ENCODE results near the gene TWNK. TPM values are rescaled to one million over a fixed set of nuclear protein-coding genes. Genes with fewer than 3 reads are reported as not detected.

TWNK gene
- polyA plus RNA-seq, 3 donors: 16.3 to 18.6 (median 18.0) TPM

DNA sequence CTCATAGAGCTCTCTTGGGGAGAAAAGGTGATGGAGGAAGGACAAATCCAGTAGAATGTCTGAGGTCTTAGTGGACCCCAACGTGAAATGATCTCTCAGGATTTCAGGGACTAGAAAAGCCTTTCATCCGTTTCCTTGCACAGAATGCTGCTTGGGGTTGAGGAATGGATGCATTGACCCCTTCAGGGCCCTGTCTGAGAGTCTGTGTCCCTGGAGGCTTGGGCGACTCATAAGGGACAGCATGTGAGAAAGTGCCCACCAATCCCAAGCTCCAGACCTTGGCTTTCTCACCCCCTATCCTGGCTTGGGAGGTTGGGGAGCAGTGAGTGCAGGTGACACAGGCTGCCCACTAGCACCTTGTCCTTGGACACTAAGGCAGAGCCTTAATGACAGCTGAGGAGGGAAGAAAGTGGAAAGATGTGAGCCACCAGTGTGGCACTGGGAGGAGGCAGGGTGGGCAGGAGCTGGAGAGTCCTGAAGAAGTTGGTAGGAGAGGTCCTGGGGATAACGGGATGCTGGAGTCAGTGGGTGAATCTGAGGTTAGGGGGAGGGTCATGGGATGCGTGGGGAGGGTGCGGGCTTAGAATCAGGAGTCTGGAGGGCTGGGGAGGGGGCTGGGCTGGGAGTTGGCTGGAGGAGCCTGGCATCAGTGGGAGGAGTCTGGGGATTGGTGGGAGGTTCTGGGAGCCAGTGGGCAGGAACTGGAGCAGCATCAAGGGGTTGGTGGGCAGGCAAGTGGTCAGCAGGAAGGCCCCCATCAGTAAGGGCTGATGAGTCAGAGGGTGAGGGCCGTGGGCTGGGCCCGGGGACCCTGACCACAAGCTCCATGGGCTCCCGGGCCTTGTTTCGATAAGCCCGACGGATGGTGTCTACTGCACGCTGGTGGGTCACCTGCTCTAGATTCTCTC lies 20.8 kb downstream of the TWNK start:
- no peak for DNase-seq (ENCODE audit: low read depth in 3 of 3, low spot score in 2 of 3)

GRCh38 chr10:101008823-101009423 lies 21.6 kb downstream of the TWNK start:
- DNase-seq (ENCODE audit: low read depth in 3 of 3, low spot score in 2 of 3): no peak

- DNase-seq (ENCODE audit: low read depth in 3 of 3, low spot score in 2 of 3): no peak
These were observed 23.0 kb downstream of the TWNK start for GRCh38 chr10:101010329-101010728.

DNA sequence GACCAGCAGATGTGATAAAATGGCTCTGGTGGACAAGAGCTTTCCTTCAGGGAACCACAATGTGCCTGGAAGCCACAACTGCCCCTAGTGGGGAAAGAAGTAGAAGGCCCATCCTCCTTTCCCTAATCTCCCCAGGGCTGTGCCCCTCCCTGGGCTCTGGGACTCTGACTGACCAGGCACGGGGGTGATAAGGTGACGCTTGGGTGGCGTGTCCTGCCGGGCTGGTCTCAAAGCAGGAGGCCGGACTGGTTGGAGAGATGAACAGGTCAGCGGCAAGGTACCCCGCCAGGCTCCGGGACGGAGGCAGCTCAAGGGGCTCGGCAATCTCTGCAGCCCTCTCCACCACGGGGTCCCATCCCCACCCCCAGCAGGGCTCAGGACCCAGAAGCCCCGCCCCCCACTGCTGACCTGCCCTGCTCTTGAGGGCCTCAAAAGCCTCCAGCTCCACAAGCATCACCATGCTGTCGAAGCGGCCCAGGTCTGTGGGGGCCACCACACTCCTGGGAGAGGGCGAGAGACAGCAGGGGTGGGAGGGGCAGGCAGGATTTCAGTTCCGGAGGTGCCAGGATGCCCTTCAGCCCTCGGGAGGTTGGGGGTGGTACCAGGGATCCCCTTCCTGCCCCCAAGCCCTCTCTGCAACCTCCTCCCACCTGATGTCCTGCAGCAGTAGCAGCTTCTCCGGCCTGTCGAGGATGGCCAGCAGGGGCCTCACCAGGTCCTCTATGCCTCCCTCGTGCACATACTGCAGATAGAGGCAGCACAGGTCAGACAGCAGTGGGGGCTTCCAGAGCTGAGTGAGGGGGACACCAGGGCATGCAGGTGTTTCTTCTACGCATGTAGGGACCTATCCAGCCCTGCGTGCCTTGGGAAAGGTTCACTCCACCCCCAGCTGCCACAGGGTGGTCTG lies 24.4 kb downstream of the TWNK start:
- DNase-seq (ENCODE audit: low read depth in 3 of 3, low spot score in 2 of 3): no peak

DNA sequence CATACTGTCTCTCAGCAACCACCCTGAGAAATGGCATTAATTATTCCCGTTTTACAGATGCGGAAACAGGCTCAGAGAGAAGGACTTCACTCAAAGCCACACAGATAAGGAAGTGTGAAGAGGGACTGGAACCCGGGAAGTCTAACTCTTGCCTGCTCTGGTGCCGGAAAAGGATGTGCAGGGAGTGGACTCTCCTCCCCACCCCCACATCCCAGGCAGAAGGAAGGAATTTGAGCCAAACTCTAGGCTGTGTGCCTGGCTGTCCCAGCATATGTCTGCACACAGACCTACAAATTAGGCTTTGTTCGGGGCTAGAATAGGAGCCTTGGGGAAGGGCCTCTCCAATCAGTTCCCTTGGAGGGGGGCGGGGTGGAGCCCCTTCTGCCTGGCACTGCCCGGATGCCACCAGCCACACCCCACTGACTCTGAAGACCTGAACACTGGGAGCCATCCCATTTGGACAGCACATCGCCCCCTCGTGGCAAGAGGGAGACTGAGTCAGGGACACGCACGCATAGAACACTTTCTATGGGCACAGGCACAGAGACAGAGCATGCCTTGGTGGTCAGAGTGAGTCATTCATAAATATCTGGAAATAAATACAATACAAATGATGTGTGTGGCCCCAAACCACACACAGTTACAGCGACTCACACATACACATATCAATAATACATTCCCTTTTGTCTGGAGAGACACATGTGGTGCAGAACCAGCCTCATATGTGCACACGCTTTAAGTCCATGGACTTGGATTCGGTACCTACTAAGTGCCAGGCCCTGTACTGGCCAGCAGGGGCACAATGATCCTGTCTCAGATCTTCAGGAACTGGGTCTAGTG lies 25.4 kb downstream of the TWNK start:
- DNase-seq (ENCODE audit: low read depth in 3 of 3, low spot score in 2 of 3): peak in 1 of 3 donors; percentile 79

DNA sequence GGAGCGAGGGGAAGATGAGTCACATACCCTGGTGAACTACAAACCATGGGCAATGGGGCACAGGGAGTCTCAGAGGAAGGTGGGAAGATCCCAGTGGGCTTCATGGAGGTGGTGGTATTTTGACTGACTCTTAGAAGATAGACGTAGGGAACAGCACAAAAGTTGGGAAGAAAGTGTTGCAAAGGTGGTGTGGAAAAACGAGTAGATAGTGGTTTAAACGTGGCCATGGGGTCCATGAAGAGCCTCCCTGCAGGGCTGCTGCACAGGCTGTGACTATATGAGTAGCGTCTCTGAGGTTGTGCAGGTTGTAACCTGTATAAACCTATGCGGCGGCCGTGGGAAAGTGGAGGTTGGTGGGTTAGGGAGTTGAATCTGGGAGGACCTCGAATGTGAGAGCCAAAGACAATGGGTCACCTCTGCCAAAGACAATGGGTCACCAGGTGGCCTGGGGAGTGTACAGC lies 26.1 kb downstream of the TWNK start:
- no peak for DNase-seq (ENCODE audit: low read depth in 3 of 3, low spot score in 2 of 3)

DNA sequence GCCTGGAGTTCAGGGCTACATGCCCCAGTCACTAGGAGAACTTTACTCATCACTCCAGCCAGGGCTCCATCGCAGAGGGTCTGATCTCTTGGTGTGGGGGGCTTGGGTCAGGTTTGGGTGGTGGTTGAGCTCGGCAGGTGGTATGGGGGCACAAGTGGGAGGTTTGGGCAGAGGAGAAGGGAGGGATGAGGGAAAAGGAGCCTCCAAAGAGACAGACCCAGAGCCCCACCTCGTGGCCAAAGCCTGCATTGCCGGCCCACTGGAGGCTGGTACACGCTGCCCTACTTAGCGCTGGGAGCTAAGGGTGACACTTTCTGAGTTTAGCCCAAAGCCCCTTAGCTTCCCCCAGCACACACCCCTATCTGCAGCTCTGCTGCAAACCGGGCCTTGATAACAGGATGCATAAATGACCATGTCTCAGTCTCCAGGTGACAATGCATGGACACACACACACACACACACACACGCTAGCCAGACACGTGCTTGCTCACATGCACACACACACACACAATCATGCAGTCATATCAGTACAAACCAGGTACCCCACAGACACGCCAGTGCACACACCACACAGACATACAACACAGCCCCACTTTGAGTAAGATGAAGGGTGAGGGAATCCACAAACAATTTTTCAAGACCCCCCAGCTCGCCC lies 27.0 kb downstream of the TWNK start:
- no peak for DNase-seq (ENCODE audit: low read depth in 3 of 3, low spot score in 2 of 3)

- no peak for DNase-seq (ENCODE audit: low read depth in 3 of 3, low spot score in 2 of 3)
These were observed 27.7 kb downstream of the TWNK start for GRCh38 chr10:101014966-101015581.

DNA sequence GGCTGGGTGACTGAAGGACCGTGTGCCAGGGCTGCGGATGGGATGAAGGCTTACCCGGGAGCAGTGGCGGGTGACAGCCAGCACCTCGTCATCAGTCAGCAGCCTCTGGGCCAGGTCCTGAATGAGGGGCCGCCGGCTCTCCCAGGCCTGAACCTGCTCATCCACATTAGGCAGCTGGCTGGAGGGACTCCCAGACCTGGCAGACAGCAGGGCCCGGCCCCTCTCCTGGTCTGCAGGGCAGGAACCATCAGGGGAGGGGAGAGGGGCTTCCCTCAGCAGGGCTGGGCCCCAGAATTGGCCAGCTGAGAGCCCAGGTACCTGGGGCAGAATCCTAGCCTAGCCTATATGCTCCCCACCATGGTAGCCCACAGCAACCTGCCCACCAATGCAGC lies 28.2 kb downstream of the TWNK start:
- no peak for DNase-seq (ENCODE audit: low read depth in 3 of 3, low spot score in 2 of 3)

DNA sequence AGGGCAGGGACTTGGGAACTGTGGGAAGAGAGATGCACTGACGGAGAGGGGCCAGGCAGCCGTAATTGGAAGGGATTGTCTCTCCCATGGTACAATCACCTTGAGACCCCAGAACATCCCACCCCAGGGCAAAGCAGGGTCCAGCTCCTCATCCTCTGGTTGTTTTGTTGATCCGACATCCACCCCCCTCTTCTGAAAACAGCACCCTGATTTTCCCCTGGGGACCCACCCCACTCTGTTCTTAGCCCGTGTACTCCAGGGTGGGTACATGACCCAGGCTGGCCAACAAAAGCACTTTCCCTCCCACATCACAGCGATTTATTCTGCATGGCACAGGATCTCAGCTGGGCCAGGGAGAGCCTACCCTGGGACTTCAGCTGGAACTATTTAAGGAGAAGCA lies 29.5 kb downstream of the TWNK start:
- no peak for DNase-seq (ENCODE audit: low read depth in 3 of 3, low spot score in 2 of 3)

GRCh38 chr10:101018118-101018599 lies 30.8 kb downstream of the TWNK start:
- no peak for DNase-seq (ENCODE audit: low read depth in 3 of 3, low spot score in 2 of 3)

- DNase-seq (ENCODE audit: low read depth in 3 of 3, low spot score in 2 of 3): no peak
These were observed 31.5 kb downstream of the TWNK start for GRCh38 chr10:101018600-101019439.

DNA sequence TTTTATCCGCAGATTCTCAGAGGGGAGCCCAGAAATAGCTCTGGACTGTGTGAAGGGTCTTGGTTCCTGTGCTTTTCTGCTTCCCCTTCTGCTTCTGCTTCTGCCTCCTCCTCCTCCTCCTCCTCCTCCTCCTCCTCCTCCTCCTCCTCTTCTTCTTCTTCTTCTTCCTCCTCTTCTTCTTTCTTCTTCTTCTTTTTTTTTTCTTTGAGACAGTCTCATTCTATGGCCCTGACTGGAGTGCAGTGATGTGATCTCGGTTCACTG lies 32.0 kb downstream of the TWNK start:
- no peak for DNase-seq (ENCODE audit: low read depth in 3 of 3, low spot score in 2 of 3)

- no peak for DNase-seq (ENCODE audit: low read depth in 3 of 3, low spot score in 2 of 3)
These were observed 33.2 kb downstream of the TWNK start for GRCh38 chr10:101020427-101021075.

DNA sequence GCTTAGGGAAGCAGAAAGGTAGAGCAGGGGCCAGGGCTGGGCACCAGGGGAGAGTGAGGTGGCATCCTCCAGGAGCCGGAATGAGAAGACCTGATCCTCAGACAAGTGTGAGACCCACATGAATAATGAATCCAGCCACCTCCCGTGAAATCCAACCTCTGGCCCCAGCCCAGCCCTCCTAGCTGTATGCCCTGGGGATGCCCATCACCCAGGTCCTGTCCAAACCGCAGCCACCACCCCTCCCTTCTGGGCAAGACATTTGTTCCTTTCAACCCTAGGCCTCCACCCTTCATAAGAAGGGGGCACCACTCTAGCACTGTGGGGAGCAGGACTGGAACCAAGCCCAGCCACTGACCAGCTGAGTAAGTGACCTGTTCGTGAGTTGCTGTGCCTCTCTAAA lies 33.9 kb downstream of the TWNK start:
- DNase-seq (ENCODE audit: low read depth in 3 of 3, low spot score in 2 of 3): no peak

DNA sequence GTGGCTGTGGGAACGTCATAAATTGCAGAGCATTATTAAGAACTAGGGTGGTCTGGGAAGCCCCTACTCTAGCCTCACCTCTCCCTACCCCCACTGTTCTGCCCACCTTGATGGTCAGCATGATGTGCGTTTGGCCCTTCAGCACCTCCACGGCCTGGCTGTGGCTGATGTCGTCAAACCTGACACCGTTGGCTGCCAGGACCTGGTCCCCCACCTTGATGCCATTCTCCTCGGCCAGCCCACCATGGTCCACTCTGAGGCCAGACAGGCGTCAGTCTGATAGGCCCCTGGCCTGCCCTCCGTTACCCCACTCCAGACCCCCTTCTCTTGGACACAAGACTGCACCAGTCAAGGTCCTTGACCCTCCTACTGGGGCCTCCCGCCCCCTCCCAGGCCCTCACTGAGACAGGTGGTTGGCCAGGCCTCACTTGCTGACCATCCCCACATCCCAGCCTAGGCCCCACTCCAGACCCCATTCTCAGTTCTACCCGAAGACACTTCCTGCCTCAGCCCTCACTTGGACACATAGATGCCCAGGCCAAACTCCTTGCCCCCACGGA lies 34.4 kb downstream of the TWNK start:
- no peak for DNase-seq (ENCODE audit: low read depth in 3 of 3, low spot score in 2 of 3)

DNA sequence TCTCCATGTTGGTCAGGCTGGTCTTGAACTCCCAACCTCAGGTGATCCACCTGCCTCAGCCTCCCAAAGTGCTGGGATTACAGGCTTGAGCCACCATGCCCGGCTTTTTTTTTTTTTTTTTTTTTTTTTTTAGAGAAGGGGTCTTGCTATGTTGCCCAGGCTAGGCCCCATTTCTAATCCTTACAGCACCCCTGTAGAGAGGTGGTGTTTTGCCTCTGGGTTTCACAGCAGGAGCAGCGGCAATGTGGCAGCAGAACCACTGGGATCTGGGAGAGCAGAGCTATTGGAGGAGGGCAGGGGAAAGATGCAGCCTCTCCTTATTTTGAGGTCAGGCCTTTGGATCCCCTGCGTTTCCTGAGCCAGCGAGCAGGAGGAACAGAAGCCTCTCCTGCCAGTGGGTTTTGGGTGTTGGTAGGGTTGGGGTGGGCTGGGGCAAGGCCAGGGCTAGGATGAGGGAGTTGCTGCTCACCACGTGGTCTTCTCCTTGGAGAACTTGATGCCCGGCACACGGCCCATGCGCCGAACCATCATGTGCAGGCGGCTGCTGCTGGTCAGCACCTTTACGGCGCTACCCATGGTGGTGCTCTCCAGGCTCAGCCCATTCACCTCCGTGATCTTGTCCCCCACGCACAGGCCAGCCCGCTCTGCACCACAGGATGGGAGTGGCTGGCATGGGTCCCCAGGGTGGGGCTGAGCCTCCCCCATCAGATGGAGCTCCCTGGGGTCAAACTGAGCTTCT lies 35.8 kb downstream of the TWNK start:
- no peak for DNase-seq (ENCODE audit: low read depth in 3 of 3, low spot score in 2 of 3)
